Measurements from ENCODE around the gene MFAP3.

Gene MFAP3

DNA sequence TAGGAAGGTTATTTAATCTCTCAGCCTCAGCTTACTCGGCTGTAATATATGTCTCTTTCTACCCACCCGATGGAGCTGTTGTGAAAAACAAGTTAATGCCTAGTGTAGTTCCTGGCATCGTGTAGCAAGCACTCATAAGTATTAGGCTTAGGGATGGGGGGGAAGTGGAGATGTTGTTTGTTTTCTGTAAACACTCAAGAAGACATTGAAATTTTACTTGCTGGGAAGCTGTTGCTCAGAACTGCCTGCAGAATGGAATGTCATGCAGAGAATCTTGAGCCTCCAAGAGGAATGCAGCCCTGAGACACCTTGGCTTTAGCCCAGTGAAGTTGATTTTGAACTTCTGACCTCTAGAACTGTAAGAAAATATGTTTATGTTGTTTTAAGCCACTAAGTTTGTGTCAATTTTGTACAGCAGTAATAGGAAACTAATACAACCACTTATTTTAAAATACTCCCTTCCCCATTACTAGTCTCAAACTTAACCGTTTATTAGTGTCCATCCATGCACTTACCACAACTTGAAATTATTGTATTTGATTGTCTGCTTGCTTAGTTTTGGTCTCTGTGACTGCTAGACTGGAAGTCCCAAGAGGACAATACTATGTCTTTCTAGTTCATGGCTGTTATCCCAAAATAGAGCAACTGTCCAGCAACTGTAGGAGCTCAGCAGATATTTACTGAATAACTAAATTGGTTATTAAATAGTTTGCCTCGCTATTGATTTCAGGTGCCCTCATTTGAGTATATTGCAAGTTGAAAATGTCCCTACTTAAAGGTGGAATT lies 53.8 kb downstream of the MFAP3 start:
- Histone ChIP-seq H3K4me1 (ENCODE audit: control insufficient read depth in 1 of 2, insufficient read depth in 1 of 2, low read depth in 1 of 2, low read length in 1 of 2) (no peaks in the 10 kb centered on the region), H3K4me3 (ENCODE audit: low read depth in 1 of 2, low read length in 1 of 2) (no peak overlapping the region), H3K36me3 (no peaks in the 10 kb centered on the region), H3K9me3 (no peaks in the 10 kb centered on the region), H3K27ac (no peak overlapping the region), H3K27me3 (peaks cover 57% of the 10 kb centered on the region)
- no peak for TF ChIP-seq CTCF (IDR thresholded peaks at IDR 0.05)

DNA sequence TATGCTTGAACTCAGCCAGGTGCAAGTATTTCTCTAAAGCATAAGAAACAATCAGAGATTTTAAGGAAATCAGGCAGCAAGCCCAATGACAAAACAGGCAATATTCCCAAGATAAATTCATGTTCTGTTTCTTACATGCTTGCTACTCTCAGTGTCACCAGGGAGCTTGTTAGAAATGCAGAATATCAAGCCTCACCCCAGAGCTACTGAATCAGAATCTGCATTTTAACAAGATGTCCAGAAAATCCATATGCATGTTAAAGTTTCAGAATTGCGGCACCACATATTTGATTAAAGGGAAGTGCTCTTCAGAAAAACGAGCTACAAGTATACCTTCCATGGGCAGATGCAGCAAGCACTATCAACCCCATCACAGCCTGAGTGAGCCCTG lies 54.4 kb downstream of the MFAP3 start:
- TF ChIP-seq CTCF (IDR thresholded peaks at IDR 0.05): no peak
- Histone ChIP-seq H3K9me3 (no peaks in the 10 kb centered on the region), H3K27ac (no peak overlapping the region), H3K4me1 (ENCODE audit: control insufficient read depth in 1 of 2, insufficient read depth in 1 of 2, low read depth in 1 of 2, low read length in 1 of 2) (peaks cover 0 to 5% of the 10 kb centered on the region in 2 experiments), H3K4me3 (ENCODE audit: low read depth in 1 of 2, low read length in 1 of 2) (no peak overlapping the region), H3K36me3 (no peaks in the 10 kb centered on the region), H3K27me3 (peaks cover 57% of the 10 kb centered on the region)

DNA sequence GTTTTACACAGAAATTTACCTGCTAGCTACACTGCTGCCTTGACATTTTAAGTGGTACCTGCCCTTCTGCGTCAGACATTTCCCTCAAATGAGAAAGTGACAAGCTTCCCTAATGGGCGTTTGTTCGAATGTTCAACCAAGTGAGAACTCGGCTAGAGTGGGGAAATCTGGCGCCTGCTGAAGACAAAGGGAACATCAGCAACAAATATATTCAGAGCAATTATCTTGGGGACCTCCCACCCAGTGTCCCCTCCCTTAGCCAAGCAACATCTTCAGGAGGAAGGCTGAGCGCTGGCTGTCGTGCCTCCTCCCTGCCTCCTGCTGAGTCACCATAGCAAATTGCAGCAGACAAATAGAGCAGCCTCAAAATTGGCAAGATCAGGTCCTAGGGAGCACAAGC lies 57.1 kb downstream of the MFAP3 start:
- Histone ChIP-seq H3K4me3 (ENCODE audit: low read depth in 1 of 2, low read length in 1 of 2) (no peak overlapping the region), H3K27ac (no peak overlapping the region), H3K27me3 (peaks cover 49% of the 10 kb centered on the region), H3K4me1 (ENCODE audit: control insufficient read depth in 1 of 2, insufficient read depth in 1 of 2, low read depth in 1 of 2, low read length in 1 of 2) (peaks cover 0 to 19% of the 10 kb centered on the region in 2 experiments), H3K9me3 (no peaks in the 10 kb centered on the region), H3K36me3 (no peaks in the 10 kb centered on the region)
- TF ChIP-seq CTCF (IDR thresholded peaks at IDR 0.05): no peak

GRCh38 chr5:154097031-154097430 lies 58.3 kb downstream of the MFAP3 start:
- H3K9me3 ChIP-seq: no peaks in the 10 kb centered on the region
- H3K27ac ChIP-seq: no peak overlapping the region
- no peak for TF ChIP-seq CTCF (IDR thresholded peaks at IDR 0.05)
- H3K4me1 ChIP-seq (ENCODE audit: control insufficient read depth in 1 of 2, insufficient read depth in 1 of 2, low read depth in 1 of 2, low read length in 1 of 2): peaks cover 0 to 19% of the 10 kb centered on the region in 2 experiments
- no peak overlapping the region for H3K4me3 ChIP-seq (ENCODE audit: low read depth in 1 of 2, low read length in 1 of 2)
- H3K36me3 ChIP-seq: no peaks in the 10 kb centered on the region
- peaks cover 41% of the 10 kb centered on the region for H3K27me3 ChIP-seq

DNA sequence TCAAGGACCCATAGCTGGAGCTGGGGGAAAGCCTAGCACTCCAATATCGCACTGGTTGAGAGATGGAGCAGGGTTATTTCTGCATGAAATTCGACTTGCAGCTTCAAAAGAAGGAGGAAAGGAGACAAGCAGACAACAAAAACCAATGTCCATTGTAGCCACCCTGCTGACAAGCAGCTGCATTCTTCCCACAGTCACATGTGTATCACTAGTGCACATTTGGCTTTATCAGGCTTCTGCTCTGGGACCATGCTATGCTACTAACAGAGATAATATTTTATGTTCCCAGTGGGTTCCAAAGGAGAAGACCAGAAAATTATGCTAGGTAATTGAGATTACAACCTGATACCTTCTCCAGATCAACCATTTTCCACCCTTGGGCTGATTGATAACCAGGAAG lies 59.7 kb downstream of the MFAP3 start:
- no peak overlapping the region for H3K27ac ChIP-seq
- H3K4me3 ChIP-seq (ENCODE audit: low read depth in 1 of 2, low read length in 1 of 2): no peak overlapping the region
- H3K4me1 ChIP-seq (ENCODE audit: control insufficient read depth in 1 of 2, insufficient read depth in 1 of 2, low read depth in 1 of 2, low read length in 1 of 2): peaks cover 0 to 19% of the 10 kb centered on the region in 2 experiments
- H3K36me3 ChIP-seq: no peaks in the 10 kb centered on the region
- H3K27me3 ChIP-seq: peaks cover 27% of the 10 kb centered on the region
- TF ChIP-seq CTCF (IDR thresholded peaks at IDR 0.05): no peak
- no peaks in the 10 kb centered on the region for H3K9me3 ChIP-seq
